Ishikawa (cell line): ENCODE results near the gene ST6GALNAC2.
A peak's percentile ranks its signal among the peaks of the same experiment; 100 is the strongest.

Source experiments
- CEBPB ChIP-seq: IDR thresholded peaks from 2 replicates; pipeline ENCODE4 v1.6.1; 2012
- CREB1 ChIP-seq: IDR thresholded peaks from 2 replicates; pipeline ENCODE4 v1.6.1; 2012; ENCODE audit warnings: low read depth
- EGR1 ChIP-seq: IDR thresholded peaks from 2 replicates; pipeline ENCODE4 v1.6.1; 2012
- EP300 ChIP-seq: IDR thresholded peaks from 2 replicates; pipeline ENCODE4 v1.6.1; 2012; ENCODE audit warnings: borderline replicate concordance
- FOXM1 ChIP-seq: IDR thresholded peaks from 2 replicates; pipeline ENCODE4 v1.6.1; 2012; ENCODE audit warnings: low read depth, borderline replicate concordance
- MAX ChIP-seq: IDR thresholded peaks from 2 replicates; pipeline ENCODE4 v1.6.1; 2012
- NFIC ChIP-seq: IDR thresholded peaks from 2 replicates; pipeline ENCODE4 v1.6.1; 2012
- RAD21 ChIP-seq: IDR thresholded peaks from 2 replicates; pipeline ENCODE4 v1.6.1; 2012; ENCODE audit warnings: low read depth
- TAF1 ChIP-seq: IDR thresholded peaks from 2 replicates; pipeline ENCODE4 v1.6.1; 2012; ENCODE audit warnings: low read depth, mild to moderate bottlenecking
- TCF12 ChIP-seq: IDR thresholded peaks from 2 replicates; pipeline ENCODE4 v1.6.1; 2012; ENCODE audit warnings: low read depth
- TEAD4 ChIP-seq: IDR thresholded peaks from 2 replicates; pipeline ENCODE4 v1.6.1; 2012
- USF1 ChIP-seq: IDR thresholded peaks from 2 replicates; pipeline ENCODE4 v1.6.1; 2012
- YY1 ChIP-seq: IDR thresholded peaks from 2 replicates; pipeline ENCODE4 v1.6.1; 2012; ENCODE audit warnings: low read depth
- ZBTB7A ChIP-seq: IDR thresholded peaks from 2 replicates; pipeline ENCODE4 v1.6.1; 2012; ENCODE audit warnings: low read depth
- TF ChIP-seq, protein P1 (sequence below): IDR thresholded peaks from 2 replicates; pipeline ENCODE4 v1.6.1; 2012; ENCODE audit warnings: low read depth, mild to moderate bottlenecking

The ST6GALNAC2 gene

DNA sequence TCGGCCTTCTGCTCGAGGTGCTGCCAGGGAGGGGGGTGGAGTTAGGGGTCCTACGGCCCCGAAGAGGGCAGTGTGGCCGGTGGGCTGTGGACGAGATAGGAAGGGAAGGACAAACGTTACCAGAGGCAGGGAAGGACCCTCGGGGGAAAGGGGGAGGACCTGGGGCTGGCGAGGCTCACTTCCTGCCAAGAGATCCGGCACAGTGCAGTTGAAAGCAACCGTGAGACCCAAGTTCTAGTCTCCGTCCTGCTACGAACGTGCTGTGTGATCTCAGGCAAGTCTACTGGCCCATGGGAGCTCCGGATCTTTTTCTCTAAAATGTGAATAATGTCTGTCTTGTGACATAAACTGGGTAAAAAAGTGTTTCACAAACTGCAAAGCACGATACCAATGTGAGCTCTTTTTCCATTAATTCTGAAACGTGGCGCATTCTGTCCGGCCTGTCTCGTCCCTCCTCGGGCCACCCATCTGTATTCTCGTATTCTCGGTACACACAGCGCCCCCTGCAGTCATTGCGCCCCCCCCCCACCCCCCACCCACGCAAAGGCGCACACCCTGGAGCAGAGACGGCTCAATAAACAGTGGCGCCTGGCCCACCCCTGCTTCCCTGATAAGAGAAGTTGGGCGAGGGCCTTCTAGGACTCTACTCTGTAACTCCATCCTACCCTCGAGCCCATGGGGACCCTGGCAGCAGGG, 57.0 kb downstream of the ST6GALNAC2 start:
- TF ChIP-seq EP300 (no peak), CEBPB (no peak), RAD21 (no peak)

DNA sequence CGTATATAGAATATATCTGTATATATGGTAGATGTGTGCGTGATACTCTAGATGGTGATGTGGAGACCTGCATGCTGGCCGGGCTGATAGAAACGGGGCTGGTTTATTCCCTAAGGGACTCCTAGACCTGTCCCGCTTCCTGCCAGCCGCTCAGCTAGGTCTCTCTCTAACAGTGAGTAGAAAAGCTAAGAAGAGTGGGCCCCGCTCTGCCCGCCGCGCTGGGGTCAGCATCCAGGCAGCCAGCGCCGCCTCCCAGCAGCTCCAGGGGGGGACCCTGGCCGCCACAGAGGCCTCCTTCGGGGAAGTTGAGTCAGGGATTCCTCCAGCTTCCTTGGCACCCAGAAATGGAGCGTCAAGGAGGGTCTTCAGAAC, 57.5 kb downstream of the ST6GALNAC2 start:
- TF ChIP-seq MAX (no peak), EGR1 (no peak), FOXM1 (no peak), TCF12 (no peak), TAF1 (no peak), YY1 (no peak), RAD21 (no peak), CREB1 (no peak), NFIC (no peak), ZBTB7A (no peak), TEAD4 (no peak), CEBPB (no peak)
- TF ChIP-seq, protein P1, sequence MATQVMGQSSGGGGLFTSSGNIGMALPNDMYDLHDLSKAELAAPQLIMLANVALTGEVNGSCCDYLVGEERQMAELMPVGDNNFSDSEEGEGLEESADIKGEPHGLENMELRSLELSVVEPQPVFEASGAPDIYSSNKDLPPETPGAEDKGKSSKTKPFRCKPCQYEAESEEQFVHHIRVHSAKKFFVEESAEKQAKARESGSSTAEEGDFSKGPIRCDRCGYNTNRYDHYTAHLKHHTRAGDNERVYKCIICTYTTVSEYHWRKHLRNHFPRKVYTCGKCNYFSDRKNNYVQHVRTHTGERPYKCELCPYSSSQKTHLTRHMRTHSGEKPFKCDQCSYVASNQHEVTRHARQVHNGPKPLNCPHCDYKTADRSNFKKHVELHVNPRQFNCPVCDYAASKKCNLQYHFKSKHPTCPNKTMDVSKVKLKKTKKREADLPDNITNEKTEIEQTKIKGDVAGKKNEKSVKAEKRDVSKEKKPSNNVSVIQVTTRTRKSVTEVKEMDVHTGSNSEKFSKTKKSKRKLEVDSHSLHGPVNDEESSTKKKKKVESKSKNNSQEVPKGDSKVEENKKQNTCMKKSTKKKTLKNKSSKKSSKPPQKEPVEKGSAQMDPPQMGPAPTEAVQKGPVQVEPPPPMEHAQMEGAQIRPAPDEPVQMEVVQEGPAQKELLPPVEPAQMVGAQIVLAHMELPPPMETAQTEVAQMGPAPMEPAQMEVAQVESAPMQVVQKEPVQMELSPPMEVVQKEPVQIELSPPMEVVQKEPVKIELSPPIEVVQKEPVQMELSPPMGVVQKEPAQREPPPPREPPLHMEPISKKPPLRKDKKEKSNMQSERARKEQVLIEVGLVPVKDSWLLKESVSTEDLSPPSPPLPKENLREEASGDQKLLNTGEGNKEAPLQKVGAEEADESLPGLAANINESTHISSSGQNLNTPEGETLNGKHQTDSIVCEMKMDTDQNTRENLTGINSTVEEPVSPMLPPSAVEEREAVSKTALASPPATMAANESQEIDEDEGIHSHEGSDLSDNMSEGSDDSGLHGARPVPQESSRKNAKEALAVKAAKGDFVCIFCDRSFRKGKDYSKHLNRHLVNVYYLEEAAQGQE = no peak

GRCh38 chr17:76527430-76528111, 58.1 kb downstream of the ST6GALNAC2 start:
- TF ChIP-seq ZBTB7A (no peak), YY1 (no peak), MAX (no peak), USF1 (no peak), TEAD4 (no peak), EP300 (no peak), CREB1 (no peak), NFIC (no peak)

DNA sequence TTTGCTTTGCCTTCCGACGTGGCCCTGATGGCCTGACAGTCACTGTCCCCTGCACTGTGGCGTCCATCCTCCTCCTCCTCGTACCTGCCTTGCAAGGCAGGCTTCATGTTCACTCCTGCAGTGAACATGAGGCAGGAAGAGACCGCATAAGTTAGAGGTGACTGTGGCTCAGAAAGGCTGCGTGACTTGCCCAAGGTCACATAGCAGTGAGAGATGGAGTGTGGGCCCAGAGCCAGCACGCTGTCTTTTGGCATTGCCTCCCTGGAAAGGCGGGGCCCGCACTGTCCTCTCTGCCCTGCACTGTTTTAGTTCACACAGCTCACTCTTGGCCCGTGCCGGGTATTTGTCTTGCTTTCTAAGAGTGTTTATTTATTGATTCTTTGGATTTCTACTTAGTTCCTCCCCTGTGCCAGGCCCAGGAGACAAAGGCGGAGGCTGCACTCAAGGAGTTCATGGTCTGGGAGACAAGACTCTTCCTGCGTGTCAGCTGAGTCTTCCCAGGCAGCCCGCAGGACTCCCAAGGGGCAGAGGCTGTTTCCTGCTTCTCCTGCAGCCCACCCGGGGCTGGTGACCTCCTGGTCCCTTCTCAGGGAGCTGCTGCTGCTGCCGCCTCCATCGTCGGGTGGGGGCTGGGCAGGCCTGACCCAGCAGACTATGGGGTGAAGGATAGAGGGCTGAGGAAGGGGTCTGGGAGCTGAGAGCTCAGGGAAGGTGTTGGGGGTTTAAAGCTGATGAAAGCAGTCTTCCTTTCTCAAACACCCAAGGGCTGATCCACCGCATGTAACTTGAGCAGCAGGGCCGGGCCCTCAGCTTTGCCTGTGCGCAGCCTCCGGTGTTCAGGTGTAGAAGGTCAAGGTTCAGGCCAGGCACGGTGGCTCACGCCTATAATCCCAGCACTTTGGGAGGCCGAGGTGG, 60.8 kb downstream of the ST6GALNAC2 start:
- TF ChIP-seq ZBTB7A = no peak
- no peak for TF ChIP-seq EP300
- no peak for TF ChIP-seq YY1
- TF ChIP-seq TCF12 = no peak
- no peak for TF ChIP-seq NFIC
- no peak for TF ChIP-seq TEAD4

- no peak for TF ChIP-seq EGR1
- TF ChIP-seq TCF12 = peak; percentile 22; the same call in 1 of the 2 replicates
- TF ChIP-seq ZBTB7A = peak; percentile 52; the same call in 1 of the 2 replicates
- TF ChIP-seq NFIC = no peak
- TF ChIP-seq EP300 = no peak
- TF ChIP-seq, protein P1 = no peak
- peak; percentile 64; the same call in 1 of the 2 replicates for TF ChIP-seq YY1
- TF ChIP-seq MAX = 0 out of 2 replicates have a peak, but pooled peaks have one; percentile 19
- no peak for TF ChIP-seq TEAD4
- TF ChIP-seq RAD21 = peak; percentile 98
Measured at GRCh38 chr17:76523084-76524037, 62.3 kb downstream of the ST6GALNAC2 start.
